ENCODE results near the gene DCST1.

DCST1 gene

DNA sequence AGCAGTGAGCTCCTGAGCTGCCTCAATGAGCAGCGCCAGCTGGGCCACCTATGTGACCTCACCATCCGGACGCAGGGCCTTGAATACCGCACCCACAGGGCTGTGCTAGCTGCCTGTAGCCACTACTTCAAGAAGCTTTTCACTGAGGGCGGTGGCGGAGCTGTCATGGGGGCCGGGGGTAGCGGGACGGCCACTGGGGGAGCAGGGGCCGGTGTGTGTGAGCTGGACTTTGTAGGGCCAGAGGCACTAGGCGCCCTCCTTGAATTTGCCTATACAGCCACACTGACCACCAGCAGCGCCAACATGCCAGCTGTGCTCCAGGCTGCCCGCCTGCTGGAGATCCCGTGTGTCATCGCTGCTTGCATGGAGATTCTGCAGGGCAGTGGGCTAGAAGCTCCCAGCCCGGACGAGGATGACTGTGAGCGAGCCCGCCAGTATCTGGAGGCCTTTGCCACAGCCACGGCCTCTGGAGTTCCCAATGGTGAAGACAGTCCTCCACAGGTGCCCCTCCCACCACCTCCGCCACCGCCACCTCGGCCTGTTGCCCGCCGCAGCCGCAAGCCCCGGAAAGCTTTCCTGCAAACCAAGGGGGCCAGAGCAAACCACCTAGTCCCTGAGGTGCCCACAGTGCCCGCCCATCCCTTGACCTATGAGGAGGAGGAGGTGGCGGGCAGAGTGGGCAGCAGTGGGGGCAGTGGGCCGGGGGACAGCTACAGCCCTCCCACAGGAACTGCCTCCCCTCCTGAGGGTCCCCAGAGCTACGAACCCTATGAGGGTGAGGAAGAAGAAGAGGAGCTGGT is 18.7 kb upstream of the DCST1 start:
- DNase-seq: no peak

- no peak for DNase-seq
Measured at GRCh38 chr1:155015527-155016230, 17.9 kb upstream of the DCST1 start.

DNA sequence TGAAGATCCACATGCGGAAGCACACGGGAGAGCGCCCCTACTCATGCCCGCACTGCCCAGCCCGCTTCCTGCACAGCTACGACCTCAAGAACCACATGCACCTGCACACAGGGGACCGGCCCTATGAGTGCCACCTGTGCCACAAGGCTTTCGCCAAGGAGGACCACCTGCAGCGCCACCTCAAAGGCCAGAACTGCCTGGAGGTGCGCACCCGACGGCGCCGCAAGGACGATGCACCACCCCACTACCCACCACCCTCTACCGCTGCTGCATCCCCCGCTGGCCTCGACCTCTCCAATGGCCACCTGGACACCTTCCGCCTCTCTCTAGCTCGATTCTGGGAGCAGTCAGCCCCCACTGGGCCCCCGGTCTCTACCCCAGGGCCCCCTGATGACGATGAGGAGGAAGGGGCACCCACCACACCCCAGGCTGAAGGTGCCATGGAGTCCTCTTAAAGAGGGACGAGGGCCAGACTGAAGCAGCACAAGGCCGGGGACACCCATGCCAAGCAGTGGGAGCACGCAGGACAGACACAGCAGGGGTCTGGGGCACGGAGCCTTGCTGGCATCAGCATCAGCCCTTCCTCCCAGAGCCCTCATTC is 17.3 kb upstream of the DCST1 start:
- no peak for DNase-seq

- peak; percentile 85 for DNase-seq
Measured at GRCh38 chr1:155017041-155017945, 16.3 kb upstream of the DCST1 start.

DNA sequence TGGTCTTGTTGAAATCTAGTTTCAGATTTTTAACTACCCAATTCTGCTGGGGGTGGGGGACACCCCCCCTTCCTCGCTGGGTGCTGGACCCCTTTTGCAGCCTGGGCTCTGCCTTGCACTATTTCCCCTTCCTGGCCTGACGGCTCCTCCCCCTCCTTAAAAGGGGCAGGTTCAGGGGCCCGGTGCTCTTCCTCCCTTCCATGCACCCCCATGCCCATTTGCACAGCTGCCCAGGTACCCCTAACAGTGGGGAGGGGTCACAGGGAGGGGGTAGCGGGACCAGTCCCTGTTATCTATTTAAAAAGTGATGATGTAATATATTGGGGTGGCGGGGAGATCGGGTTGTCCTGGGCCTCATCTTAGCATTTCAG is 15.7 kb upstream of the DCST1 start:
- DNase-seq: no peak

DNA sequence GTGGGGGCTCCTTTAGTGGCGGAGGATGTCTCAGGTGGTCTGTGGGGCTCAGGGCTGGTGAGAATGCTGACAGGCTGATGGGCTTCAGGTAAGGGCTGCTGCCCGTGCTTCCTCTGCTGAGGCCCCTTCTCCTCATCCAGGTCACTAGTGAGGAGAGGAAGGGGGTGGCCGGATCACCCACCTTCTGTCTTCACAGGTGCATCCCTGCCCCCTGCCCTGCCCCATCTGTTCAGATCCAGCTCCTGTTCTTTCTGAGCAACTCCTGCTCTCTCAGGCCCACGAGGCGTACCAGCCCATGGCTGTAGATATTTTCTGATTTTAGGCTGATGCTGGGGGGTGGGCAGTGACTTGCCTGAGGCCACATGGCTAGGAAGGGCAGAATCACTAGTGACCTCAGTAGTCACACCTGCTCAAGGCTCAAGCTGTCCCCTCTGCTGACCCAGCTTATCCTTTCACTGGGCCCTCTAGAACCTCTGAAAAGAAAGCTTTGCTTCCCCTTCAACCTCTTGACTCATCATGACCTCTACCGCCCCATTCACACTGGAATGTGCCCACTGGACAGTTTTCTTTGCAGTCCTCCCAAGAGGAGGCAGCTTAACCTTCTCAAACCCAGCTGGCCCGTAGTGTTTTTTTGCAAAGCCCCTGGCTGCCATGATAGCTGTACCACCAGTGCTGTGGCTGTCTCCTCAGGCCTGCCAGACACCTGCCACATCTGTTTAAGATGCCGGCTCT is 14.8 kb upstream of the DCST1 start:
- DNase-seq: no peak

DNA sequence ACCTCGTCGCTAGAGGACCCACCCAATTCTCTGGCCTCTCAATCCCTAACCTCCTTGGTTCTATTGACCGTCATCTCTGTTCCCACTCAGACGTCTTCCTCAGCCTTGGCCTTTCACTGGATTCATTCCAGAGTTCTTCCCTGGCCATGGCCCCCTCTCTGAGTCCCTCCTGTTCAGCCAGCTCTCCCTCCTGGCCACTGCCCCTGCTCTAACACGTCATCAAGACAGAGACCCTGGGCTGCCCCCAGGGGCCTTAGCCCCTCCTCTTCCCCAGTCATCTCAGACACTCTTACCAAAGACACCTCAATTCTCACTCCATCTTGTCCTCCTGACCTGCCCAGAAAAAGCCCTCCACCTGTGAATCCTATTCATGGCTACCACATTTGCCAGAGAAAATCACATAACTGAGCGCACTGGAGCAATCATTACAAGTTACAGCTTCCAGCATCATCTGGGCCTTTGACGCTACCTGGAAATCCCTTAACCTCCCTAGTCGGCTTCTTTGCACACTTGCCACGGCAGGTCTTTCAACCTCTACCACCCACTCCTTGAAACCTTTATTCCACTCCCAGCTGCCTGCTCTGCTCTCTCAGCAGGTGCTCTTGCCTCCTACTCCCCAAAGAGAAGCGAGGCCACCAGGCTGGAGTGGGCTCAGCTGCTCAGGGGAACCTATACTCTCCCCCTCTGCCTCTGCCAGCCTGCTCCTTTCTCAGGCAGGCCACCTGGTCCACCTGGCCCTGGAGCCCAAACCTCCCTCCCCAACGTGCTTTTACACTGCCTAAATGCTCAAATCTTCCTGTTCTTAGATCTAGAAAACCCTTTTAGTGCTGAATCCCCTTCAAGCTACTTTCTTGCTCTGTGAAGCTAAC is 14.0 kb upstream of the DCST1 start:
- DNase-seq: no peak

GRCh38 chr1:155022136-155022926 is 11.3 kb upstream of the DCST1 start:
- DNase-seq: no peak

DNA sequence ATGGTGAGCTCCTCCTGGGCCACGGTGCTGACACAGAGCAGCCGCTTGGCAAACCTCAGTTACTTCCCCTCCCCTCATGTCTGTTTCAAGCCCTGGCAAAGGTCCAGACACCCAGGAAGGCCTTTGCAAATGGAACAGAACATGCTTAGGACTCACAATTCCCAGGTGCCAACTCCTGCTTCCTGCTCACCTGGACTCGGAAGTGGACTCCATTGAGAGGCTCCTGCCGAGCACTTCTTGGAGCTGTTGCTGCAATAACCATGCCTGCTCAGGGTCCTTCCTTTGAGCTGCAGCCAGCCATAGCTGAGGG is 10.7 kb upstream of the DCST1 start:
- DNase-seq: no peak

GRCh38 chr1:155023627-155024026 is 10.0 kb upstream of the DCST1 start:
- no peak for DNase-seq

DNA sequence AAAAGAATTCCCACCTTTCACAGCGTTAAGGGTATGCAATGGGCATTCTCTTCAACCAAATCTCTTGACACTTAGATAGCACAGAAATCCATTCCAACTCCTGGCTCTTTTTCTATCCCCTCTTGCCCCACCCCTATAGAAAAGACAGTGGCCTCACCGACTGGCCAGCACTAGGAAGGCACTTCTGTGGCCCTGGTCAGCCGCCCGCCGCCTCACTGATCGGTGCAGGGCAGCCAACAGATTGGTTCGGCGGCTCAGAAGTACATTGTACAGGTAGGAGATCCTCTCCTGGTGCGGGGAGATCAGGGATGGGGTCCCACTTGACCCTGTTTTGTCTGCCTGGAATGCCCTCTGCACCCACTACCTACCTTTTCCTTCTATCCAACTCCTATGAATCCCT is 9.3 kb upstream of the DCST1 start:
- DNase-seq: no peak

GRCh38 chr1:155026154-155026553 is 7.5 kb upstream of the DCST1 start:
- no peak for DNase-seq

- no peak for DNase-seq
Measured at GRCh38 chr1:155026588-155026987, 7.0 kb upstream of the DCST1 start.

- no peak for DNase-seq
Measured at GRCh38 chr1:155029513-155030242, 3.9 kb upstream of the DCST1 start.

- DNase-seq: no peak
Measured at GRCh38 chr1:155030243-155030795, 3.3 kb upstream of the DCST1 start.

DNA sequence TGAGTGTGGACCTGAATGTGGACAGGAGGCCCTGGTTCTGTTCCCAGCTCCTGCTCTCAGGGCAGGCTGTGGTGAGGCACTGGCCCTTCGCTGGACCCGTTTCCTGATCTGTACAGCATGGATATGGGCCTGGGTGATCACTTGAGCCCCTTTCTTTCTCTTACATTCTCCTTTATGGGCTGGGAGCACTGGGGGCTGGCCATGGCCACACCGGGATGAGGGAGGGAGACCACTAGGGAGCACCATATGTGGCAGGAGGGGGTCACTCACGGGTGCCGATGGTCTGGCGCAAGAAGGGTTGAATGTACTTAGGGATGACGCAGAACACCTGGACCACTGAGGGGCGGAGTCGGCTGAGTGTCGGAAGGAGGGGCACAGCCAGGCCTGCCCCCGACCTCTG is 2.7 kb upstream of the DCST1 start:
- DNase-seq: no peak

DNA sequence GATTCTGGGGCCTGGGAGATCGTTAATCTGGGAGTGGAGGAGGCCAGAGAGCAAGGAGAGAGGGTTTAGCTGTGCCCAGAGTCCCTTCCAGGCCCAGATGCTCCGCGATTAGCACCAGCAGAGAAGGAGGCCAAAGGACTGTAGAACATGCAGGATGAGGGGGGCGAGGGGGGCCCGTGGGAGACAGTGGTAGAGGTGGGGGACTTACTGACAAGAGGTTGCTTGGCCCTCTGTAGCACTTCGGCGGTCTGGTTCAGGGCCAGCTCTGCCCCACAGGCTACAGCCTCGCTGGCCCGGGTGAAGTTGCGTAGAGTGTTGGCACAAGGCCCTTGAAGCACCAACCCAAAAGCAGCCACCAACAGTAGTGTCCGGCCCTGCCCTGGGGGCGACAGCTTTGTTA is 738 bp upstream of the DCST1 start:
- DNase-seq: no peak

GRCh38 chr1:155034318-155035208 is 939 bp downstream of the DCST1 start:
- no peak for DNase-seq

GRCh38 chr1:155035936-155036335 is 2.3 kb downstream of the DCST1 start:
- DNase-seq: peak; percentile 69
